Posterior vena cava (tissue), 2 donors: Measurements from ENCODE around the gene FETUB. TPM values are rescaled to one million over a fixed set of nuclear protein-coding genes. Genes with fewer than 3 reads are reported as not detected.
"Not testable (repeated sequence)": the region's sequence is repeated elsewhere in the genome, so short reads cannot be mapped to it uniquely, and the experiment has no call there.

Experiments
- DNase-seq: peaks from one replicate; pipeline ENCODE4 v3.0.0-alpha.2; 2020; ENCODE audit warnings: low spot score
- intact Hi-C, 2 donors: fragments of 100-400 bp; cut with DNase I; formaldehyde crosslinking; loops; one replicate each; pipeline versions ENCODE4 v1.14.1 to v1.14.2; 2022 to 2023
- total RNA-seq, 2 donors: library from RNA; stranded (reverse); fragmentation: NEBNext Ultra II Directional; extraction: Animal tissue kit (Norgen Biotek cat#: 25700); gene quantifications; one replicate each; pipeline ENCODE4 v1.2.1, GENCODE V29; 2021
- donor health status: DM: yes; HTN: yes; CAD: no.
- donor health status: DM: yes; HTN: yes; CAD: no.

The FETUB gene
- total RNA-seq, 2 donors from 2014 or later: 0.79 to 0.90 TPM

GRCh38 chr3:186664119-186664495, 23.9 kb downstream of the FETUB start:
- DNase-seq: no peak

DNA sequence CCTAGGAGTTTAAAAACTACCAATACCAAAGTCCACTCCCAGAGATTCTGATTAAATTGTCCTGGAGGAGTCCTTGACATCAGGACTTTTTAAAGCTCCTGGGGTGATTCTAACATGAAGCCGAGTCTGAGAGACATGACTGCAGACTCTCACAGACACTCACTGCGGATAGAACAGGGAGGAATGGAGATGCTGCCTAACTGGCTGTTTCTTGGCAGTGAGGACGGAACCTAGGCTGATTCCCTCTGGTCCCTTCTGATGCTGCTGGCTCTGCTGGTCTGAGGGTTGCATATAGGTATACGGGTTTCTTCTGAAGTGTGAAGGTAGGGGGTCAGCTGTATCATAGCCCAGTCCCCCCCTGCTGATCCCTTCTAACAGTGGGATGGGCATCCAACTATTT, 24.3 kb downstream of the FETUB start:
- intact Hi-C loops: no loop called here
- DNase-seq: no peak

More at GRCh38 chr3:186664119-186664495, 23.9 kb downstream of the FETUB start:
- intact Hi-C loops: no loop called here

DNA sequence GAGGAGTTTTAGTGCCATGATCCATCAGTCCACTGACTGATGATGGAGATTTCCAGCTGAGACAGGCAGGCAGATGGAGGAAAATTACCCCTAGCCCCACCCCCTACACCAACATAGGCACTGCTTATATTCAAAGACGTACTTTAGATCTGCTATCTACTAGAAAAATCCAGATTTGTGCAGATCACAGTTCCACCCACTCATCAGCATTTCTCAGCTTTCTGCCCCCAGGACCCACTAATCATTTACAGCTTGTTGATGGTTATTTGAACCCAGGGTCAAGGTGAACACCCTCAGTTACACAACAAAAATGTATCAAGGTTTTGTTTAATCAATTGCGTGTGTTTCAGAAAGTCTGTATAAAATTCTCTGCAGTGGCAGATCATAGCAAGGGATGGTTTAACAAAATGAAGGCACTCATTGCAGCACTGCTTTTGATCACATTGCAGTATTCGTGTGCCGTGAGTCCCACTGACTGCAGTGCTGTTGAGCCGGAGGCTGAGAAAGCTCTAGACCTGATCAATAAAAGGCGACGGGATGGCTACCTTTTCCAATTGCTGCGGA, 25.5 kb downstream of the FETUB start, which contains the start of gene HRG:
HRG (plus strand) TSS at position 390 of the 564 bp plus-strand sequence; CDS start at position 408, 18 bp downstream.
- DNase-seq: no peak
- intact Hi-C loops: no loop called here

GRCh38 chr3:186668426-186668825, 28.2 kb downstream of the FETUB start:
- intact Hi-C loops: no loop called here
- DNase-seq: no peak

GRCh38 chr3:186669378-186670084, 29.3 kb downstream of the FETUB start:
- no peak for DNase-seq
- intact Hi-C loops: no loop called here

DNA sequence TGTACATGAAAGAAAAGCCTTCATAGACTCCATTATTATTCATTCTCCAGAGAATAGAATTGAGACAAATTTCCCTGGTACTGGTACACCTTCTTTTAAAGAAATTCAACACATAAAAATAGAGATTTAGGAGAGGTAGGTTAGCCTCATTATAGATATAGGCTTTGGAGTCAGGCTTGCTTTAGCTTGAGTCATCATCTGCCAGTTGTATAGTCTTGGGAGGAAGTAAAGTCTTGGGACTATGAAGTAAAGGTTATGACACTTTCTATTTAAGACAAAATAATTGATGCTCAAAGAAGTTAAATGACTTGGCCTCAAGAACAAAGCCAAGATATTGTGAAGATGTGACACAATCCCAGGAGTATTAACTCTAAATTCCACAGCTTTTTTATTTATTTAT, 30.0 kb downstream of the FETUB start:
- DNase-seq: no peak
- intact Hi-C loops: no loop called here

- no peak for DNase-seq
- intact Hi-C loops: no loop called here
These were observed 30.9 kb downstream of the FETUB start for GRCh38 chr3:186671051-186671450.

DNA sequence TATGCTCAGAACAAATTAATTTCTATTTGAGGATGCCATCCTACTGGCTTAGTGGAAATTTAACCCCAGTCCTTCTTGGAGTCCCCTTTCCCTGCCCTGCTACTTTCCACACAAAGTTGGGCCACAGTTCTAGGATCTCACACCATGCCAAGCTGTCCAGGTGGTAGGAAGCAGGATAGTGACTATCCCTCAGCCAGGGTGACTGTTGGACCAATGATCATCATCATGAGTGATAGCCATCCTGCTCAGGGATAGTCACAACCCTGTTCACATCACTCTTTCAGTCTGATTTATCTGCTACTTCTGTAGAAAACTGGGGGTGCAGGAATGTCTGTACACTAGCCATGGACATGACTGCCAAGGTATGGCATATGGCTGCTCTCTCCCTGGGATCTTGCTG, 38.4 kb downstream of the FETUB start:
- DNase-seq: no peak
- intact Hi-C loops: no loop called here

DNA sequence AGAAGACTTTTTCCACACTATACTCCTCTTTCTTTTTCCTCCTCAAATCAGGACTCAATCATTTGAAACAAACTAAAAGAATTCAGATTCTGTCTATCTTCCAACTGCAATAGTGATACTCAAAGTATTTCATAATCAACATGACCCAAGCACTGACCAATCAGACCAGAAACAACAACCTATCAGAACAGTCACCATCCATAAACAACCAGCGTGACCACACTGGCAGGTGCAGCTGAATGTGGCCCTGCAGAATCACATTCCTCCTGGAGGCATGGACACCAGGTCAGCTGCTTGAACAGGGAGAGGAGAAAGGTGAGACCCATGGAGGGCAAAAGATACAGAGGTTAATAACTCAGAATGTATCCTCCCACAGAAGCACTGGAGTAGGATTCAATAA, 39.0 kb downstream of the FETUB start:
- intact Hi-C loops: no loop called here
- no peak for DNase-seq

DNA sequence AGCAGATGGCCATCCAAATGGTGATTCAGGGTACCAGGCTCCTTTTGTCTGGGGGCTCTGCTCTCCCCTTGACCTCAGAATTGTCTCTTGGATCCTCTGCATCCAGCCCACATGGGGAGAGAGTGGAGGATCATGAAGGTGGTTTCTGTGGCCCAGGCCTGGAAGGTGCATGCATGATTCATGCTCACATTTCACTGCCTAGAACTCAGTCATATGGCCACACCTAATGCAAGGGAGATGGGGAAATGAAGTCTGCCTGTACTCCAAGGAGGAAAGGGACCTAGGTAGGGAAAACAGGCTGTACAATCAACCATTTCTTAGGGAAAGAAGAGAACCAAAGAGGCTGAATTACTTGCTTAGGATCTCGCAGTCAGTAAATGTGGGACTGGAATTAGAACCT, 40.7 kb downstream of the FETUB start:
- no peak for DNase-seq
- intact Hi-C loops: no loop called here

GRCh38 chr3:186682812-186683211, 42.6 kb downstream of the FETUB start:
- DNase-seq: no peak

DNA sequence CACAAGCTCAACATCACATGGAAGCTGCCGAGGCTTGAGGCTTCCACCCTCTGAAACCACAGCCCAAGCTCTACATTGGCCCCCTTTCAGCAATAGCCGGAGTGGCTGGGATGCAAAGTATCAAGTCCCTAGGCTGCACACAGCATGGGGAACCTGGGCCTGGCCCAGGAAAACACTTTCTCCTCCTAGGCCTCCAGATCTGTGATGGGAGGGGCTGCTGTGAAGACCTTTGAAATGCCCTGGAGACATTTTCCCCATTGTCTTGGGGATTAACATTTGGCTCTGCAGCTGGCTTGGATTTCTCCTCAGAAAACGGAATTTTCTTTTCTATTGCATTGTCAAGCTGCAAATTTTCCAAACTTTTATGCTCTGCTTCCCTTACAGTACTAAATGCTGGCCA, 43.8 kb downstream of the FETUB start:
- intact Hi-C loops: no loop called here
- no peak for DNase-seq

More at GRCh38 chr3:186682812-186683211, 42.6 kb downstream of the FETUB start:
- intact Hi-C loops: no loop called here

- intact Hi-C loops, DNase-seq: not testable (repeated sequence)
These were observed 46.3 kb downstream of the FETUB start for GRCh38 chr3:186686475-186686874.

DNA sequence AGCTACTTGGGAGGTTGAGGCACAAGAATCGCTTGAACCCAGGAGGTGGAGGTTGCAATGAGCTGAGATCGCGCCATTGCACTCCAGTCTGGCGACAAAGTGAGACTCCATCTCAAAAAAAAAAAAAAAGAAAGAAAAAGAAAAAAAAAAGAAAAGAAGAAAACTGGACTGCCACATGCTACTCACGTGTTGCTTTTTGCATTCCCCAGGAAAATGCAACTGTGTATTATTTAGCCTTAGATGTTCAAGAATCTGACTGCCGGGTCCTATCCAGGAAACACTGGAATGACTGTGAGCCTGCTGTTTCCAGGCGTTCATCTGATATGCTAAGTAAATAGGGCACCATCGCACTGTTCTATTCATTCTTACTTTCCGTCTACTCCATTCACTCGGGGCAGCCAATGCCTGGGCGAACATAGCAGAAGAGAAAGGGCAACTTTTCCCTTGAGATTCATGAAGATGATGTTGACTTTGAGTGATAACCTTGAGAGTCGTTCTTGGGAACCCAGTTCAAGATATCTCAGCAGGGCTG, 47.0 kb downstream of the FETUB start:
- intact Hi-C loops: no loop called here

GRCh38 chr3:186690304-186690703, 50.1 kb downstream of the FETUB start:
- DNase-seq, intact Hi-C loops: not testable (repeated sequence)

More for the DNA sequence above, 47.0 kb downstream of the FETUB start:
- no peak for DNase-seq

DNA sequence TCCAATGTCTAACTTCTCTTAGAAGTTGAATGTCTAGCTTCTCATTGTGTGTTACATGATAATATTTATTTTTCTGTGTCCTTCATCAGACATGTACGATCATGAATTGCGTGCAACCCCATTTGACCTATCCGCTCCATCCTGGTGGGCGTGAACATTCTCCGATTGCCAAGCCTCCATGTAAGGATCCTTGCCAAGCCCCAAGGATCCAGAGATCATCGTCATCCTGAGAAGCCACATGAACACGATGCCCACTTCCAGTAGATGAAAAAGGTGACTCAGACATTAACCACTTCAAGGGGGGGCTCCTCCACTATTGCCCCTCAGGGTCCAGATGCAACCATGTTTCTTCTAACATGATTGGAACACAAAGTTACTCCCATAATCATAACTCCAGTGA, 51.5 kb downstream of the FETUB start:
- intact Hi-C loops: no loop called here
- DNase-seq: no peak

- no peak for DNase-seq
- intact Hi-C loops: no loop called here
These were observed 53.6 kb downstream of the FETUB start for GRCh38 chr3:186693843-186694242.

- DNase-seq: no peak
- intact Hi-C loops: no loop called here
These were observed 54.3 kb downstream of the FETUB start for GRCh38 chr3:186694288-186695032.

DNA sequence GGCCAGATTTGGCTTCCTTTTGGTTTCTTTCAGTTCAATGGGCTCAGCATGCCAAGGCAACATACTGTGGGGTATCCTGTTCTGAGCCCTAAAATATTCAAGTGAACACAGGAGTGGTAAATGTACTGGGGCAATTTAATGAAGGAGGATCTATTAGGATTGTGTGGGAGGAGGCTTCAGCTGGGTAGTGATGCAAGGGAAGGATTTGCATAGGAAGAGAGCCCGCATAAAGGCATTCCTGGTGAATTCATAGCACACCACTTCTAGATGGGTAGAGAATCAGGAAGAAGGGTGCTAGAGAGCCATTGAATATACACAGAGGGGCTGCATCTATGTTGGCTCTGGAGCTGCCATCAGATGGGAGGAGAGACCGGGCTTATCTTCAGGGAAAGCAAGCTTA, 56.3 kb downstream of the FETUB start:
- DNase-seq: no peak
- intact Hi-C loops: no loop called here

DNA sequence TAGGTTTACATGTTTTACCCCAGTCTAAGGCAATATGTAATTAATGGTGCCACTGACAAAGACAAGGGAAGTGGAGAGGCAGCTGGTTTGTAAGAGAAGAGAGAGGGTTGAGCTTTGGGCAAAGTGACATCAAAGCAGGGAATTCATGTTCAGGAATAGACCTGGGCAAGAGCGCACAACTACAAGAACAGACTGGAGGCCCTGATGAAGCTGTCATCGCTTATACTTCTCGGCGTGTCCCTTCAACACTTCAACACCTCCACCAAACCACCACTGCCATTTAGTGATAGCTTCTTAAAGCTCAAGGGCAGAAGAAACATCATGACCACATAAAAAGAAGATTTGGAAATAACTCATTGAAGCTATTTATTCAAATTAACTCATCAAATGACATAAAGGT, 57.3 kb downstream of the FETUB start:
- intact Hi-C loops: no loop called here
- DNase-seq: no peak
